Raji (cell line): Measurements from ENCODE around the gene LOXL1.

Source experiments
- POLR2A ChIP-seq: IDR thresholded peaks from 2 replicates; pipeline ENCODE4 v1.6.1; 2011; ENCODE audit warnings: low read depth, low read length, control low read depth; ENCODE audit not compliant: insufficient read depth

LOXL1 gene

DNA sequence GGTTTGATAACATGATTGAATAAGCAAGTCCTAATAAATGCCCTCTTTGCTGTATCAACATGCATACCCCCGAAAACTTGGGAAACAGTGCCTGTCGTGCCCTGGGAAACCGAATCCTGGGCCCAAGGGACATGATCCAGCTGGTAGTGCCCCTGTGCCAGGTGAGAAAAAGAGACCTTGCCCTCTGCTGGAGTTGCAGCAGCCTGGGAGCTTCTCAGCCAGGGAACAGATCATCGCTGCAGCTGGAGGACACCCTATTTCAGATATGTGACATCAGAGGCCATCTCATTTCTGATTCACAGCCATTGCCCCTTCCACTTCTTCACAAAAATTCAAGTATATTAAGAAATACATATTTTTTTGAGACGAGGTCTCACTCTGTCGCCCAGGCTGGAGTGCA is 33.5 kb downstream of the LOXL1 start:
- TF ChIP-seq POLR2A: no peak

DNA sequence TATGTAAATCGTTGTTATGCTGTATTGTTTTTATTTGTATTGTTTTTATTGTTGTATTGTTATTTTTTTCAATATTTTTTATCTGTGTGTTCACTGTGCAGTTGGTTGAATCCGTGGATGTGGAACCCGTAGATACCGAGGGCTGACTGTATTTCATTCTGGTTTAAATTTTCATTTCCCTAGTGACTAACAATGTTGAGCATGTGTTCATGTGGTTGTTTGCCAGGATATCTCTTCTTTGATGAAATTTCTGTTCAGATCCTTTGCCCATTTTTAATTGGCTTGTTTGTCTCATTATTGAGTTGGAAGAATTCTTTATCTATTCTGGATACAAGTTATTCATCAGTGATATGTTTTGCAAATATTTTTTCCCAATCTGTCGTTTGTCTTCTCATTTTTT is 36.2 kb downstream of the LOXL1 start:
- no peak for TF ChIP-seq POLR2A

- TF ChIP-seq POLR2A: no peak
Observed at GRCh38 chr15:73964736-73965093, 38.5 kb downstream of the LOXL1 start.

DNA sequence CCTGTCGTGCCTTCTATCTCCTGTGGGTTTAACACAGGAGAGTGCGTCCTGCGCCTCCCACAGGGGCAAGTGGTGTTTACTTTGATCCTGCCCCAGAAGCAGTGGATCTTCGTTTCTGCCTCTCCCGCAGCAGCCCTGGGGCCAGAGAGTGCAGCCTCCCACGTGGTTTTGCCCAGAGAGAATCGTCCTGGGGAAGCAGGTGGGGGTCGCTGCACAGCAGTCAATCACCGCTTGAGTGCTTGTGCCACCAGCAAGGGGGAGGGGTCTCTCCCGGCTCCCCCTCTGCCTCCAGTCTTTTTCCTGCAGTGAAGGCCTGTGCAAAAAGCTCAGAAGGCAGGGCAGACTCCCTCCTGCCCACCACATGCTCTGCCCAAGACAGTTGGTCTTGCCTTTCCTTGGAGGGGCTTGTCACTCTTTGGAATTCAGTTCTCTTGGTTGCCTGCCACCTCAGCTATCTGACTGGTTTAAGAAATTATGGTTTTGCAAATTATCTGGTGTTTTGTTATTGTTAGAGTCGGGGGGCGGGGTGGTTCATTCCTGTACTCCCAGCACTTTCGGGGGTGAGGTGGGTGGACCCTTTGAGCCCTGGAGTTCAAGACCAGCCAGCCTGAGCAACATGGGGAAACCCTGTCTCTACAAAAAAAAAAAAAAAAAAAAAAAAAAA is 39.0 kb downstream of the LOXL1 start:
- TF ChIP-seq POLR2A: no peak

- no peak for TF ChIP-seq POLR2A
Observed at GRCh38 chr15:73965758-73966113, 39.5 kb downstream of the LOXL1 start.

DNA sequence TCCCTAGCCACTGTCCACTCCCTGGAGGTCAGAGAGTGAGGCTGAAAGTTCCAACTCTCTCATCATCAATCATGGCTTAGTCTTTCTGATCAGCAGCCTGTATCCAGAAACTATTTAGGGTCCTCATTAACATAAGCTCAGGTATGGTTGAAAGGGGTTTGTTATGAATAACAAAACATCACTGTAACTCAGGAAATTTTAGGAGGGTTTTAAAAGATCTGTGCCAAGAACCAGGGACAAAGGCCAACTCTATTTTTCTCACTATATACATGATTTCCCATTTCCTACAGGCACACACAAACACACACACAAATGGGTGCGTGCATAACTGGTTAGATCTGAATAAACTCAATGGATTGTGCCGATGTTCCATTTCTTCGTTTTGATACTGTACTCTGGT is 42.2 kb downstream of the LOXL1 start:
- no peak for TF ChIP-seq POLR2A

GRCh38 chr15:73969151-73969759 is 43.0 kb downstream of the LOXL1 start:
- no peak for TF ChIP-seq POLR2A

GRCh38 chr15:73972984-73973682 is 46.9 kb downstream of the LOXL1 start:
- no peak for TF ChIP-seq POLR2A

DNA sequence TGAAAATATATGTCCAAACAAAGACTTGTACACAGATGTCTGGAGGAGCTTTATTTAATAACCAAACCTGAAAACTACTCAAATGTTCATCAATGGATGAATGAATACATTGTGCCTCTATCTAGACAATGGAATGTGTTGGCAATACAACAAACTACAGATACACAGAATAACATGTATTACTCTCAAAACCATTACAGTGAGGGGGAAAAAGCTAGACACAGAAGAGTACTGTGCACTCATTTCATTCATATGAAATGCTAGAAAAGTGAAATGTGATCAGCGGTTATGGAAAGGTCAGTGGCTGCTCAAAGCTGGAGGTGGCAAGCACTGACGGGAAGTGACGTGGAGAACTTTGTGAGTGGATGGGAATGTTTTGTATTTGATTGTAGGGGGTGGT is 52.6 kb downstream of the LOXL1 start:
- no peak for TF ChIP-seq POLR2A

DNA sequence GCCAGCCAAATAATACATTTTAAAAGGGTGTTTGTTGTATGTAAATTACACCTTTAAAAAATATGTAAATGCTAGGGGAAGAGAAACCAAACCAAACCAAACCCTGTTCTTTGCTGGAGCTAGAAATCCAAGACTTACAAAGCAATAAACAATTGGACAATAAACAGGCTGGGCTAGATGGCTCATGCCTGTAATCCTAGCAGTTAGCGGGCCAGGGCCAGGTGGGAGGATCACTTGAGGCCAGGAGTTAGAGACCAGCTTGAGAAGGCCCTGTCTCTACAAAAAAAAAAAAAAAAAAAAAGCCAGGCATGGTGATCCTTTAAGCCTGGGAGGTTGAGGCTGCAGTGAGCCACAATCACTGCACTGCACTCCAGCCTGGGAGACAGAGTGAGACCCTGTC is 53.4 kb downstream of the LOXL1 start:
- TF ChIP-seq POLR2A: no peak

DNA sequence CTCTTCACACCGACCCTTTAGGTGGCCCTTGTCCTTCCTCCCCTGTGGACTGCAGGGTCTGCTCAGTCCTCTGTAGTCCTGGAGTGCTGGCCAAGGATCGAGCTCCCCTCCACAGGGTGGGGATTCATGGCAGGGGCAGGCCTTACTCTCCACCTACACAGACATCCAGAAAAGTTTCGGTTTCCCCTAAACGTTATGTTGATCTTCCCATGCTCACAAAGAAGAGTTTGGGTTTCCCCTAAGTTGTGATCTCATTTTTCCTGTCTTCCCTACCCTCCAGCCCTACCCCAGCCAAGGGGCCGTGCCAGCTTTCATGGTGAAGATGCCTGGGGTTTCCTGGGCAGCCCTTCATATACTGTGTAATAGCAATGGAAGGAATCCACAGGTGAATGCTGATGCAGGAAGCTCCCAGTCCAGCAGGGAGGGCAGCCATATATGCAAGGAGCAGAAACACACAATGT is 55.5 kb downstream of the LOXL1 start:
- TF ChIP-seq POLR2A: no peak

GRCh38 chr15:73982222-73982962 is 56.1 kb downstream of the LOXL1 start:
- no peak for TF ChIP-seq POLR2A

- TF ChIP-seq POLR2A: no peak
Observed at GRCh38 chr15:73983211-73983727, 57.0 kb downstream of the LOXL1 start.

GRCh38 chr15:73983773-73984172 is 57.5 kb downstream of the LOXL1 start:
- TF ChIP-seq POLR2A: no peak

GRCh38 chr15:73984208-73984979 is 58.1 kb downstream of the LOXL1 start:
- no peak for TF ChIP-seq POLR2A
